AG04450 (cell line): Measurements from ENCODE around the gene GFPT2. TPM values are rescaled to one million over a fixed set of nuclear protein-coding genes. Genes with fewer than 3 reads are reported as not detected.

ENCODE experiments used
- CTCF ChIA-PET: fragments of 300-600, 350-600 bp; formaldehyde crosslinking; extraction: SDS; loops from one replicate; lab custom pipeline; 2022; ENCODE audit warnings: antibody characterized with exemption, inconsistent platforms; lab: Charles Lee
- POLR2A ChIA-PET: fragments of 350-600 bp; formaldehyde crosslinking; extraction: SDS; loops from one replicate; lab custom pipeline; 2021; ENCODE audit warnings: antibody characterized with exemption, inconsistent platforms; lab: Yijun Ruan, JAX
- DNase-seq: peaks from one replicate; pipeline ENCODE4 v3.0.0-alpha.2; 2011; ENCODE audit warnings: low read depth, low spot score
- H3K27ac ChIP-seq: one replicate; pipeline ENCODE4 v1.5.1; 2012; ENCODE audit warnings: low read depth, low read length, control low read depth
- H3K27me3 ChIP-seq: one replicate; pipeline ENCODE4 v1.6.0; 2012; ENCODE audit warnings: low read length; ENCODE audit not compliant: control insufficient read depth, insufficient read depth
- H3K4me3 ChIP-seq: 2 replicates; pipeline ENCODE4 v1.5.1; 2011; ENCODE audit warnings: mild to moderate bottlenecking, low read depth, low read length, control low read depth
- H3K9me3 ChIP-seq: 2 replicates; pipeline ENCODE4 v1.5.1; 2012; ENCODE audit warnings: low read length; ENCODE audit not compliant: control insufficient read depth, insufficient read depth
- polyA plus RNA-seq: library from polyadenylated mRNA; depleted of rRNA; stranded (reverse); fragments of >200 nt; gene quantifications from 2 replicates; pipeline ENCODE4 v1.2.3, GENCODE V29; 2011
- TF ChIP-seq, protein P1 (sequence below): IDR thresholded peaks from 2 replicates; pipeline ENCODE4 v1.5.1; 2011; ENCODE audit warnings: low read depth, low read length, control low read depth, inconsistent platforms

Gene GFPT2
- polyA plus RNA-seq, 1 experiment = 15.1 TPM

DNA sequence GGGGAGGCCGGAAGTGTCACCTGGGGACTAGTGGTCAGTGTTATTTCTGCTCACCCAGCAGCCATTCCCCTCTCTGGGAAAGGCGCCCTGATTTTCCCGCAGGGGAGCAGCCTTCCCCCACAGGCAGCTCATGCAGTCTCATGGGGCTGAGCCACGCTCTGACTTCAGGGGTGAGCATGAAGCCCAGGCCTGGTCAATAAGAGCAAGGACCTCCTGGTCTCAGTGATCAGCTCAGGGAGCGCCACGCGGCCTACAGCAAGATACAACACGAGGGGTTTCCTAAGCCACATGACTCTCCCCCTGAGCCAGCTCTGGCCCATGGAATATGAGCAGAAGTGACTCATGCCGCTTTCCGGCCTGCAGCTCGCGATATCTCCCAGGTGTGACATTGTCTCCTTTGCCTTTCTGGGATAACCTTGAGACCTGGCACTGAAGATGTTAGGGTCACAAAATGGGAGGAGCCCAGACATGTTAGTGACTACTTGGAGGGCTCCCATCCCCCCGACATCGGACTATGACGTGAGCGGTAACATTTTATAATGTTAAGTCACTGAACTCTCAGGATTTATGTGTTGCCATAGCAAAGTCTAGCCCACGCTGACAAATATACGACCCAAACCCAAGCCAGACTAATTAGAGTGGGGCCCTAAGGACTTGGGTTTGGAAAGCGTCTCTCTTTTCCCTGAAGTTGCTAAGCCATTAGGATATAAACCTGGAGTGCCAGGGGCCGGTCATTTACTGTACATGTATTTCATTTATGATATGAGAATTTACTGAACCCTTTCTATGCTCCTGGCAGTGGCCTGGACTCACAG, 46.5 kb upstream of the GFPT2 start:
- no peak overlapping the region for H3K4me3 ChIP-seq
- no peaks in the 10 kb centered on the region for H3K27me3 ChIP-seq
- DNase-seq = no peak
- ChIA-PET CTCF (no interaction called here), POLR2A (no interaction called here)
- TF ChIP-seq, protein P1, sequence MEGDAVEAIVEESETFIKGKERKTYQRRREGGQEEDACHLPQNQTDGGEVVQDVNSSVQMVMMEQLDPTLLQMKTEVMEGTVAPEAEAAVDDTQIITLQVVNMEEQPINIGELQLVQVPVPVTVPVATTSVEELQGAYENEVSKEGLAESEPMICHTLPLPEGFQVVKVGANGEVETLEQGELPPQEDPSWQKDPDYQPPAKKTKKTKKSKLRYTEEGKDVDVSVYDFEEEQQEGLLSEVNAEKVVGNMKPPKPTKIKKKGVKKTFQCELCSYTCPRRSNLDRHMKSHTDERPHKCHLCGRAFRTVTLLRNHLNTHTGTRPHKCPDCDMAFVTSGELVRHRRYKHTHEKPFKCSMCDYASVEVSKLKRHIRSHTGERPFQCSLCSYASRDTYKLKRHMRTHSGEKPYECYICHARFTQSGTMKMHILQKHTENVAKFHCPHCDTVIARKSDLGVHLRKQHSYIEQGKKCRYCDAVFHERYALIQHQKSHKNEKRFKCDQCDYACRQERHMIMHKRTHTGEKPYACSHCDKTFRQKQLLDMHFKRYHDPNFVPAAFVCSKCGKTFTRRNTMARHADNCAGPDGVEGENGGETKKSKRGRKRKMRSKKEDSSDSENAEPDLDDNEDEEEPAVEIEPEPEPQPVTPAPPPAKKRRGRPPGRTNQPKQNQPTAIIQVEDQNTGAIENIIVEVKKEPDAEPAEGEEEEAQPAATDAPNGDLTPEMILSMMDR = no peak
- no peak overlapping the region for H3K27ac ChIP-seq
- peaks cover 18% of the 10 kb centered on the region; the same call in 1 of the 2 replicates for H3K9me3 ChIP-seq

DNA sequence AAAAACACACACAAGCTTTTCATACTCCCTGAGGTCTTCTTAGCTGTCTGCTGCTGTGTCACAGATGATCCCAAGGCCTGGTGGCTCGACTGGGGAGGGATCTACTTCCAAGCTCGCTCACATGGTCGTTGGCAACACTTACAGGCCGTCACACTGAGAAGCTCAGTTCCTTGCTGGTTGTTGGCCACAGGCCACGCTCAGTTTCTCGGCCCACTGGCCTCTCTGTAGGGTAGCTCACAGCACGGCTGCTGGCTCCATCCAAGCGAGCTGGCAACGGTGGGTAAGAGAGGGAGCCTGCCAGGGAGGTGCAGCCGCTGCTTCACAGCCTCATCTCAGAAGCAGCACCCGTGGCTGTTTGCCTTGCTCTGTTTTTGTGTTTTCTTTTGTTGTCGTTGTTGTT, 43.8 kb upstream of the GFPT2 start:
- POLR2A ChIA-PET = no interaction called here
- TF ChIP-seq, protein P1 = no peak
- Histone ChIP-seq H3K9me3 (peaks cover 18% of the 10 kb centered on the region; the same call in 1 of the 2 replicates), H3K27ac (no peak overlapping the region), H3K27me3 (no peaks in the 10 kb centered on the region), H3K4me3 (no peak overlapping the region)
- no peak for DNase-seq
- CTCF ChIA-PET = no interaction called here

DNA sequence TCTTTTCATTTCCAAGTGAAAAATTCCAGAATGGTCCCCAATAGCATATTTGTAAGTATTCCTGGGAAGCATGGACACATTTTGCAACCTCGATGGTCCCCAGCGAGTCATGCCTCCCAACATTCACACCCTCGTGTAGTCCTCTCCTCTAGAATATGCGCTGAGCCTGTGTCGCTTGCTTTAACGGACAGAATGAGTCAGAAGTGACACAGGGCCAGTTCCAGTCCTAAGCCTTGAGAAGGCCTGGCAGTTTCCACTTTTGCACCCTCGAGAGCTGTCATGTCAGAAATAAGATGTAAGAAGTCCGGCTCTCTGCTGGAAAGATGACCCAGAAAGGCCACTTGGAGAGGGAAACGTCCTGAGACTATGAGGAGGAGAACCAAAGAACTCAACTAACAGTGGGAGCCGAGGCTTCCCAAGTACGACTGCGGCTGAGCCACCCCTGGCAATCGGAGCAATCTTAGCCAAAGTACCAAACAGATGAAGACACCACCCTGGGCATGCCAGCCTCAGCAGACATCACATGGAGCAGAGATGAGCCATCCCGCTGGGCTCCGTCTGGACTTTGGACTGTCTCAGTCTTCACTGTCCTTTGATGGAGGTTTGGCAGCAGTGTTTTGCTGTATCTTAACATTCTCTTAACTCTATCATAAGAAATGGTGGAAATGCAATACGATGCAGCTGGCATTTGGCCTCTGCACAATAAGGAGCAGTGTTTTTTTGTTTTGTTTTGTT, 42.6 kb upstream of the GFPT2 start:
- H3K9me3 ChIP-seq = peaks cover 18% of the 10 kb centered on the region; the same call in 1 of the 2 replicates
- no peak overlapping the region for H3K27ac ChIP-seq
- H3K4me3 ChIP-seq = no peak overlapping the region
- no peak for DNase-seq
- POLR2A ChIA-PET = no interaction called here
- no peaks in the 10 kb centered on the region for H3K27me3 ChIP-seq
- CTCF ChIA-PET = no interaction called here
- TF ChIP-seq, protein P1 = no peak

DNA sequence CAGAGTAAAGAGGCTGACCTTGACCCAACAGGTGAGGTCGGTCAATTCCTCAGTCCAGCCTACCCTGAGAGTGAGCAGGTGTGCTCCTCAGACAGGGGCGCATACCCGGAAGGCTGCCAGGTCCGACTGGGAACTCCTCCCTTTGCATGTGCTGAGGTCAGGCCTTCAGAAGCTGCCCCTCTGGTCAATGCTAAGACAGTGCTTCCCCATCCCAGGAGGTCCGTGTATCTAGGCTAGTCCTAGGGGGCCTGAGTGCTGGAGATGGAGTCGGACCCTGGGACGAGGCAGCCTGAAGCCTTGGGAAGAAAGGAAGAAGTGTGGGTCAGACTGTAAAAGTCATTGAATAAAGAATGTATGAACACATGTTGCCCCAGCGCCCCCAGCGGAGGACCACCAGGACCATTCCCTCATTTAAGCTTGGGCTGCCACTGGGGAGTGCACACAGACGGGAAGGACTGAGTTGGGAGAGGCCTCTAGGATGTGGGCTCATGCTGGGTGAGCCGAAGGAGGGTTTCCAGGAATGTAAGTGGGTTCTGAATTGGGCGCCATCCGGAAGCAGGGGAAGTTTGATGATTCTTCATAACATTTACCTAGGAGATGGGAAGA, 41.0 kb upstream of the GFPT2 start:
- POLR2A ChIA-PET = no interaction called here
- no peaks in the 10 kb centered on the region for H3K27me3 ChIP-seq
- CTCF ChIA-PET = no interaction called here
- H3K4me3 ChIP-seq = no peak overlapping the region
- no peak overlapping the region for H3K27ac ChIP-seq
- peaks cover 11% of the 10 kb centered on the region; the same call in 1 of the 2 replicates for H3K9me3 ChIP-seq
- TF ChIP-seq, protein P1 = no peak
- no peak for DNase-seq
